Body of pancreas (tissue), 4 donors: ENCODE measurements around the gene APOBEC3G. TPM values are rescaled to one million over a fixed set of nuclear protein-coding genes. Genes with fewer than 3 reads are reported as not detected.

Source experiments
- ATAC-seq: fragments of 150-250 bp; one replicate; pipeline ENCODE4 v1.9.1; 2016
- DNase-seq, 4 donors: peaks; one replicate each; pipeline ENCODE4 v3.0.0-alpha.2; 2019
- H3K27ac ChIP-seq, 4 donors: fragments of 200-600 bp; sonication (generic); 1 replicate in 3 of 4; 2 replicates in 1 of 4; pipeline versions ENCODE4 v1.5.1 to v1.6.1; 2016 to 2019; ENCODE audit warnings: mild to moderate bottlenecking in 1 of 4, mixed read lengths in 1 of 4, moderate library complexity in 1 of 4
- H3K27me3 ChIP-seq, 2 donors: fragments of 200-600 bp; sonication (generic); one replicate each; pipeline ENCODE4 v1.6.0; 2016; ENCODE audit warnings: mild to moderate bottlenecking in 1 of 2
- H3K36me3 ChIP-seq, 2 donors: fragments of 200-600 bp; sonication (generic); replicated peaks in 1 of 2; 2 replicates each; pipeline ENCODE4 v1.5.1; 2016; ENCODE audit warnings: low read depth in 2 of 2; ENCODE audit not compliant: insufficient read depth in 1 of 2
- H3K4me1 ChIP-seq: fragments of 200-600 bp; sonication (generic); one replicate; pipeline ENCODE4 v1.6.0; 2016
- H3K4me3 ChIP-seq, 2 donors: fragments of 200-600 bp; sonication (generic); 1 replicate in 1 of 2; 2 replicates in 1 of 2; pipeline ENCODE4 v1.5.1; 2016 to 2019
- H3K9me3 ChIP-seq, 3 donors: fragments of 200-600 bp; sonication (generic); 1 replicate in 2 of 3; 2 replicates in 1 of 3; pipeline ENCODE4 v1.5.1; 2016
- CTCF ChIP-seq, 7 experiments: fragments of 450-650 bp in 4 of 7; fragments of 200-600 bp in 3 of 7; sonication (generic) in 3 of 7; IDR thresholded peaks; one replicate each; pipeline ENCODE4 v1.5.1; 2016 to 2019; ENCODE audit warnings: antibody characterized with exemption in 7 of 7
- POLR2A ChIP-seq, 3 donors: fragments of 450-650 bp; IDR thresholded peaks; one replicate each; pipeline ENCODE4 v1.6.1; 2016; ENCODE audit warnings: antibody characterized with exemption in 3 of 3, mild to moderate bottlenecking in 2 of 3
- WGBS, 2 donors: methylation state at CpG; one replicate each; pipeline ENCODE4 v1.1.5; 2017; 5-methylcytosine and 5-hydroxymethylcytosine counted together
- intact Hi-C: fragments of 100-400 bp; cut with DNase I; formaldehyde crosslinking; loops from one replicate; pipeline ENCODE4 v1.15.1; 2023
- total RNA-seq, 2 donors: library from RNA; depleted of rRNA; stranded (reverse); fragments of >200 nt; gene quantifications; one replicate each; pipeline ENCODE4 v1.1.0, GENCODE V29; 2016

The APOBEC3G gene
- total RNA-seq, 2 donors from 2014 or later = 5.4 to 6.3 TPM

DNA sequence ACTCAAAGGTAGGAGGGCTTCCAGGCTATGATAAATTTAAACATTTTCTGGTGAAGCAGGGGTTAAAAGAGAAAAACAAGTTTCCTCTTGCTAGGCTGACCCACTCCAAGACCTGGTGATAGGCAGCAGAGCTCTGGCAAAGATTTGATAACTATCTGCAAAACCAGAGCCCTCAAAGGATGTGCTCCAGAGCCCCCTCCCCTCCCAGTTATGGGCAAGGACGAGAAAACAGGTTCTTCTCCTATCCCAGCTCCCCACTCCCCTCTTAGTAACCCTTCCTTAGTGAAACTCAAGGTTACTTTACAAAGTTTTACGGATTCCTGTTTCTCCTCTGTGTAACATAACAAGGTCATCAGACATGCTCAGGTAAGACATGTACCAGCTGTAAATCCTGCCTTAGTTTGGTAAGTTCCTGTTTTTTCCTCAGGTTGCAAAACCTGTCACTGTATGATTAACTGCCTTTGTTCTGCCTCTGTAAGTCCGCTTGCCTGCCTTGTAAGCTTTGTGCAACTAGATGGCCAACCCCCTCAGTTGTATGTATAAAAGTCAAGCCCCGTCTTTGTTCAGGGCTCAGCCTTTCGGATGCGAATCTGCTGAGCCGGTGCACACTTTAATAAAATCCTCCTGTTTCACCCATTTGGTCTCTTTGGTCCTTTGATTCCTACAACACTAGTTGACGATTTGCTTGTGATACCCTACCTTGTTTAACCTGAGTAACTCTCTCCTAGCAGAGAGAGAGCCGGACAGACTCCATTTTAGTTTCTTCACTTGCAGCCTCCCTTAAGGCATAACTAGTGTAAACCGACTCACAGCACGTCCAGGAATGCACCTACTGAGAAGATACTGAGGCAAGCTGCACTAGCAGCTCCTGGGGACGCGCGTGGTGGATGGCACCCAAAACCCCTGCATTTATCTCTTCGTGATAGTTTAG lies 33.8 kb downstream of the APOBEC3G start:
- Histone ChIP-seq H3K4me3 (no peak overlapping the region), H3K4me1 (no peaks in the 10 kb centered on the region), H3K27me3 (no peaks in the 10 kb centered on the region), H3K36me3 (no peaks in the 10 kb centered on the region), H3K27ac (no peak overlapping the region), H3K9me3 (no peaks in the 10 kb centered on the region)
- TF ChIP-seq CTCF (IDR thresholded peaks at IDR 0.05) (no peak), POLR2A (IDR thresholded peaks at IDR 0.05) (no peak)
- no peak for ATAC-seq
- DNase-seq = no peak
- intact Hi-C loops = no loop called here
- WGBS, 2 donors = 64 to 66% methylated on average over 15 of the region's 15 CpGs

DNA sequence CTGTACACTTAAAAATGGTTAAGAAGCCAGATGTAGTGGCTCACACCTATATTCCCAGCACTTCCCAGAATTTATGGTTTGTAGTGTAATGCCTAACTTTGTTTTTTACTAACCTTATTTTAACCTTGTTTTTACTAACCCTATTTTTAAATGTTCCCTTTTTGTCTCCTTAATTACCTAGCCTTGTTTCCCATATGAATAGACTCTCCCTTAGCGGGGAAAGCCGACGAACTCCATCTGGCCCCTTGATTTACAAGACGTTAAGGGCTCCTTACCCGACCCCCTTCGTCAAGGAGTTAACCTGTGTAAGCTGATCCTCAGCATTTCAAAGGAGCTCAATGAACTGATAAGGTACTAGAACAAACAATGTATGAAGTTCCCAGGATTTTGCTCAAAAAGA lies 37.0 kb downstream of the APOBEC3G start:
- Histone ChIP-seq H3K4me3 (no peak overlapping the region), H3K9me3 (no peaks in the 10 kb centered on the region), H3K4me1 (no peaks in the 10 kb centered on the region), H3K27ac (no peak overlapping the region), H3K27me3 (no peaks in the 10 kb centered on the region), H3K36me3 (no peaks in the 10 kb centered on the region)
- ATAC-seq = no peak
- 40 to 55% methylated on average over 6 of the region's 6 CpGs for WGBS, 2 donors
- DNase-seq = no peak
- intact Hi-C loops = no loop called here
- TF ChIP-seq POLR2A (IDR thresholded peaks at IDR 0.05) (no peak), CTCF (IDR thresholded peaks at IDR 0.05) (no peak)

DNA sequence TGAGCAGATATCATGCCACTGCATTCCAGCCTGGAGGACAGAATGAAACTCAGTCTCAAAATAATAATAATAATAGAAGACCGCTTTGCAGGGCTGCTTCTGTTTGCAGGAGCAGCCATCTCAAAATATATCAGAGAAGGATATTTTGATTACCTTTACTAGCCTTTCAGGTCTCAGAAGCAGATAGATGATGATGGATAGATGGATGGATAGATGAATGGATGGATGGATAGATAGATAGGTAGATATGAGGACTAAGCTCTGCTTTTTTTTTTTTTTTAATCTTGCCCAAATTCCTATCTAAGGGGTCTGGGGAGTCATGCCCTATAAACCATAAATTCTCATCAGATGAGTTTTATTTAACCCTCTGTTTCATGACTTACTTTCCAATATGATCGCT lies 38.5 kb downstream of the APOBEC3G start:
- TF ChIP-seq CTCF (IDR thresholded peaks at IDR 0.05) (no peak), POLR2A (IDR thresholded peaks at IDR 0.05) (no peak)
- no peaks in the 10 kb centered on the region for H3K27me3 ChIP-seq
- intact Hi-C loops = no loop called here
- H3K4me1 ChIP-seq = no peaks in the 10 kb centered on the region
- H3K36me3 ChIP-seq = no peaks in the 10 kb centered on the region
- H3K27ac ChIP-seq = no peak overlapping the region
- no peaks in the 10 kb centered on the region for H3K9me3 ChIP-seq
- no peak for DNase-seq
- 93 to 94% methylated on average over 2 of the region's 2 CpGs for WGBS, 2 donors
- ATAC-seq = no peak
- H3K4me3 ChIP-seq = no peak overlapping the region

DNA sequence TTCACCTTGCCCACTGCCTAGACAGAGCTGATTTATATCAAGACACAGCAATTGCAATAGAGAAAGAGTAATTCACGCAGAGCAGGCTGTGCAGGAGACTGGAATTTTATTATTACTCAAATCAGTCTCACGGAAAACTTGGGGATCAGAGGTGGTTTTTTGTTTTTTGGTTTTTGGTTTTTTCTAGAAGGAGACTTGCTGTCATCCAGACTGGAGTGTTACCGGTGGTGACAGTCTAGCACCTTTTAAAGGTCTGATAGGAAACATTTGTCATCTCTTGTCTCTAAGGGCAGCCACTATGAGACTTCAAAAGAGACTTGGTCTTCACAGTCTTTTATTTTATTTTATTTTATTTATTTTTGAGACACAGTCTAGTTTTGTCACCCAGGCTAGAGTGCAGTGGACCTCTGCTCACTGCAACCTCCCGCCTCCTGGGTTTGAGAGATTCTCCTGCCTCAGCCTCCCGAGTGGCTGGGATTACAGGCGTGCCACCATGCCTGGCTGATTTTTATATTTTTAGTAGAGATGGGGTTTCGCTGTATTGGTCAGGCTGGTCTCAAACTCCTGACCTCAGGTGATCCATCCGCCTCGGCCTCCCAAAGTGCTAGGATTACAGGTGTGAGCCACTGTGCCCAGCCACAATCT lies 39.0 kb downstream of the APOBEC3G start:
- no peak overlapping the region for H3K4me3 ChIP-seq
- intact Hi-C loops = no loop called here
- 73 to 78% methylated on average over 9 of the region's 9 CpGs for WGBS, 2 donors

More for the DNA sequence above, 39.0 kb downstream of the APOBEC3G start:
- no peaks in the 10 kb centered on the region for H3K36me3 ChIP-seq
- H3K9me3 ChIP-seq = no peaks in the 10 kb centered on the region
- DNase-seq (no peak), ATAC-seq (no peak)
- no peak overlapping the region for H3K27ac ChIP-seq
- TF ChIP-seq CTCF (IDR thresholded peaks at IDR 0.05) (no peak), POLR2A (IDR thresholded peaks at IDR 0.05) (no peak)
- H3K27me3 ChIP-seq = no peaks in the 10 kb centered on the region
- no peaks in the 10 kb centered on the region for H3K4me1 ChIP-seq
